H1 (cell line): ENCODE results near the gene SCNN1A. TPM values are rescaled to one million over a fixed set of nuclear protein-coding genes. Genes with fewer than 3 reads are reported as not detected.

Experiments
- CTCF ChIA-PET: fragments of 300-600 bp; sonication (Branson Sonifier 250); formaldehyde crosslinking; loops from one replicate; lab custom pipeline; 2021; ENCODE audit not compliant: partially characterized antibody; lab: Charles Lee
- POLR2A ChIA-PET: fragments of 300-600 bp; sonication (Branson Sonifier 250); formaldehyde crosslinking; loops from one replicate; lab custom pipeline; 2021; ENCODE audit warnings: inconsistent platforms; ENCODE audit not compliant: partially characterized antibody; lab: Charles Lee
- DNase-seq, 2 experiments: peaks; one replicate each; pipeline versions ENCODE4 v3.0.0 to v3.0.0-alpha.2; 2010 to 2022; ENCODE audit warnings: low spot score in 2 of 2, low read depth in 1 of 2, mixed read lengths in 1 of 2
- FAIRE-seq: peaks from 2 replicates; lab custom pipeline; 2011; peaks lifted over from hg19 to GRCh38; lab: Jason Lieb, UNC
- H2AFZ ChIP-seq: 2 replicates; pipeline ENCODE4 v1.8.1; 2012; ENCODE audit warnings: low read length, inconsistent platforms
- H2AK5ac ChIP-seq: 2 replicates; pipeline ENCODE4 v1.6.1; 2013; ENCODE audit warnings: low read depth, low read length
- H2BK120ac ChIP-seq: replicated peaks from 2 replicates; pipeline ENCODE3; 2013; ENCODE audit warnings: low read depth, low read length, inconsistent platforms
- H2BK12ac ChIP-seq: 2 replicates; pipeline ENCODE4 v1.6.1; 2013; ENCODE audit warnings: low read depth, low read length
- H2BK15ac ChIP-seq: 2 replicates; pipeline ENCODE4 v1.6.1; 2013; ENCODE audit warnings: low read length
- H2BK20ac ChIP-seq: 2 replicates; pipeline ENCODE4 v1.6.1; 2013; ENCODE audit warnings: low read length
- H2BK5ac ChIP-seq: 2 replicates; pipeline ENCODE4 v1.6.1; 2013; ENCODE audit warnings: low read depth, low read length
- H3K14ac ChIP-seq: 2 replicates; pipeline ENCODE4 v1.6.1; 2013; ENCODE audit warnings: inconsistent platforms; ENCODE audit not compliant: insufficient read length
- H3K18ac ChIP-seq: 2 replicates; pipeline ENCODE4 v1.6.1; 2013; ENCODE audit warnings: low read length; ENCODE audit errors: extremely low read depth
- H3K23ac ChIP-seq: 2 replicates; pipeline ENCODE4 v1.6.1; 2013; ENCODE audit warnings: inconsistent platforms; ENCODE audit not compliant: insufficient read length
- H3K23me2 ChIP-seq: 2 replicates; pipeline ENCODE4 v1.6.1; 2013; ENCODE audit warnings: low read depth, low read length
- H3K27ac ChIP-seq: 2 replicates; pipeline ENCODE4 v1.6.1; 2011; ENCODE audit warnings: low read depth, low read length, inconsistent platforms
- H3K27me3 ChIP-seq, 4 experiments: replicated peaks in 1 of 4; 1 replicate in 1 of 4; 2 replicates in 3 of 4; pipeline versions ENCODE4 v1.6.1 to v1.8.1; 2011 to 2013; ENCODE audit warnings: low read length in 3 of 4, mild to moderate bottlenecking in 3 of 4, inconsistent platforms in 2 of 4, mixed read lengths in 2 of 4, moderate library complexity in 1 of 4; ENCODE audit not compliant: control insufficient read depth in 3 of 4, insufficient read depth in 3 of 4; ENCODE audit errors: extremely low read depth in 1 of 4
- H3K36me3 ChIP-seq, 4 experiments: 2 replicates each; pipeline versions ENCODE4 v1.6.1 to v1.8.1; 2011 to 2013; ENCODE audit warnings: mild to moderate bottlenecking in 4 of 4, low read length in 3 of 4, moderate library complexity in 2 of 4, control low read depth in 1 of 4, inconsistent platforms in 1 of 4; ENCODE audit not compliant: insufficient read depth in 4 of 4, control insufficient read depth in 2 of 4
- H3K4ac ChIP-seq: replicated peaks from 2 replicates; pipeline ENCODE3; 2013; ENCODE audit warnings: low read length, low read depth, mixed read lengths, inconsistent platforms; ENCODE audit not compliant: insufficient read length
- H3K4me1 ChIP-seq, 4 experiments: replicated peaks in 1 of 4; 1 replicate in 1 of 4; 2 replicates in 3 of 4; pipeline versions ENCODE4 v1.6.1 to v1.8.1; 2011 to 2013; ENCODE audit warnings: low read length in 3 of 4, inconsistent platforms in 2 of 4, mixed read lengths in 1 of 4; ENCODE audit not compliant: insufficient read depth in 4 of 4, control insufficient read depth in 3 of 4
- H3K4me2 ChIP-seq, 2 experiments: 2 replicates each; pipeline versions ENCODE4 v1.6.1 to v1.8.1; 2011 to 2013; ENCODE audit warnings: low read depth in 2 of 2, low read length in 2 of 2, control low read depth in 1 of 2, inconsistent platforms in 1 of 2, mild to moderate bottlenecking in 1 of 2; ENCODE audit not compliant: insufficient read depth in 1 of 2
- H3K4me3 ChIP-seq, 4 experiments: fragments of 200-600, 300-600 bp in 1 of 4; sonication (generic), shearing (Covaris generic), sonication (Bioruptor Twin) in 1 of 4; 2 replicates each; pipeline versions ENCODE4 v1.5.1 to v1.8.1; 2011 to 2016; ENCODE audit warnings: low read length in 4 of 4, low read depth in 3 of 4, control low read depth in 2 of 4, inconsistent platforms in 2 of 4, mild to moderate bottlenecking in 2 of 4, mixed read lengths in 1 of 4, moderate library complexity in 1 of 4; ENCODE audit not compliant: insufficient read depth in 2 of 4; ENCODE audit errors: extremely low read depth in 1 of 4
- H3K56ac ChIP-seq: replicated peaks from 2 replicates; pipeline ENCODE3; 2013; ENCODE audit warnings: low read depth, mild to moderate bottlenecking, mixed read lengths, low read length, inconsistent platforms; ENCODE audit not compliant: insufficient read length
- H3K79me1 ChIP-seq: 2 replicates; pipeline ENCODE4 v1.6.1; 2013; ENCODE audit warnings: low read depth, low read length, control low read depth
- H3K79me2 ChIP-seq, 2 experiments: 2 replicates each; pipeline versions ENCODE4 v1.6.1 to v1.8.1; 2012 to 2013; ENCODE audit warnings: low read length in 2 of 2, mild to moderate bottlenecking in 2 of 2, inconsistent platforms in 1 of 2; ENCODE audit not compliant: insufficient read depth in 2 of 2, control insufficient read depth in 1 of 2
- H3K9ac ChIP-seq, 4 experiments: replicated peaks in 1 of 4; 1 replicate in 1 of 4; 2 replicates in 3 of 4; pipeline versions ENCODE4 v1.6.1 to v1.8.1; 2011 to 2013; ENCODE audit warnings: low read depth in 3 of 4, low read length in 3 of 4, control low read depth in 2 of 4, mild to moderate bottlenecking in 2 of 4, moderate library complexity in 2 of 4, inconsistent platforms in 1 of 4; ENCODE audit errors: extremely low read depth in 1 of 4
- H3K9me3 ChIP-seq, 2 experiments: 2 replicates each; pipeline versions ENCODE4 v1.6.1 to v1.8.1; 2012 to 2013; ENCODE audit warnings: mild to moderate bottlenecking in 2 of 2, moderate library complexity in 2 of 2, control low read depth in 1 of 2, inconsistent platforms in 1 of 2, low read depth in 1 of 2, low read length in 1 of 2, mixed read lengths in 1 of 2; ENCODE audit not compliant: insufficient read depth in 2 of 2
- H4K20me1 ChIP-seq, 2 experiments: replicated peaks in 1 of 2; 2 replicates each; pipeline versions ENCODE3 to v1.8.1; 2011 to 2013; ENCODE audit warnings: inconsistent platforms in 2 of 2, low read length in 2 of 2, mild to moderate bottlenecking in 1 of 2; ENCODE audit not compliant: insufficient read depth in 2 of 2, control insufficient read depth in 1 of 2
- H4K5ac ChIP-seq: 2 replicates; pipeline ENCODE4 v1.6.1; 2013; ENCODE audit warnings: low read length, low read depth, mixed read lengths, inconsistent platforms; ENCODE audit not compliant: insufficient read length
- H4K8ac ChIP-seq: 2 replicates; pipeline ENCODE4 v1.8.0; 2013; ENCODE audit warnings: mild to moderate bottlenecking, moderate library complexity, low read length, inconsistent platforms; ENCODE audit not compliant: insufficient read depth; ENCODE audit errors: extremely low read depth
- H4K91ac ChIP-seq: replicated peaks from 2 replicates; pipeline ENCODE3; 2013; ENCODE audit warnings: low read length, mixed read lengths, inconsistent platforms; ENCODE audit not compliant: insufficient read length
- WGBS, 2 experiments: shearing (Covaris generic) in 1 of 2; methylation state at CpG; one replicate each; pipeline versions ENCODE4 v1.1.6 to v1.1.7; 2013 to 2015; ENCODE audit warnings: low lambda C conversion rate in 2 of 2, mixed read lengths in 2 of 2, inconsistent platforms in 1 of 2, low coverage in 1 of 2, missing lambda C conversion rate in 1 of 2; ENCODE audit not compliant: insufficient replicate concordance in 2 of 2, insufficient coverage in 1 of 2, insufficient read length in 1 of 2; ENCODE audit errors: extremely low coverage in 1 of 2, missing lambda C conversion rate in 1 of 2; 5-methylcytosine and 5-hydroxymethylcytosine counted together
- polyA plus RNA-seq, 7 experiments: library from polyadenylated mRNA; depleted of rRNA in 3 of 7; stranded (reverse) in 5 of 7; unstranded in 2 of 7; fragments of >200 nt in 5 of 7; fragments of 200-250 nt in 2 of 7; gene quantifications; 1 replicate in 5 of 7; 2 replicates in 1 of 7; 4 replicates in 1 of 7; pipeline versions ENCODE4 v1.2.1 to v1.2.3, GENCODE V29; 2011 to 2013; ENCODE audit warnings: missing spikeins in 2 of 7, mixed read lengths in 2 of 7
- total RNA-seq: library from RNA; stranded (reverse); fragmentation: NEBNext Ultra II Directional; extraction: Animal tissue kit (Norgen Biotek cat#: 25700); gene quantifications from 2 replicates; pipeline ENCODE4 v1.2.1, GENCODE V29; 2021

Gene SCNN1A
- total and polyA plus RNA-seq, 2 of the 8 experiments (the other 6 are each of a cell fraction or from before 2014, with no cell fraction given): 85.5 to 156 TPM

DNA sequence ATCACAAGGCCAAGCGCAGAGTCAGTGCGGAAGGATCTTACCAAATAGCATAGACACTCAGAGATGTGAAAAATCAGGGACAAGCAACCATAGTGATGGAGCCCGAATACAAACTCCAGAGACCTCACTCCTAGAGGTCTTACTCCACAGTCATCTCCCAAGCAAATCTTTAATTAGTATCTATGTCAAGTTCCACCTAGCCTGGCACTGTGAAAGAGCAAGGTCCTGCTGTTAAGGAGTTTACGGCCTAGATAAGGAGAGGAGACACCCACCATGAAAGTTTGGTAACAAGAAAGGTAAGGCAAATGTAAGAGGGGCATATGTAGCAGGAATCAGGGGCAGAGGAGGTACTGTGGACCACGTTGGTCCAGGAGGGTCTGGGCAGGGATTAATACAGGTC, 72.3 kb downstream of the SCNN1A start:
- Histone ChIP-seq H3K4me3 (no peak overlapping the region), H4K5ac (no peak overlapping the region), H3K9me3 (no peaks in the 10 kb centered on the region), H3K9ac (no peak overlapping the region), H3K27ac (no peak overlapping the region), H2BK5ac (no peak overlapping the region), H4K91ac (no peak overlapping the region), H3K4ac (no peak overlapping the region), H3K23ac (no peak overlapping the region), H2AK5ac (no peak overlapping the region), H3K27me3 (no peaks in the 10 kb centered on the region; a peak in 1 of 7 replicates), H3K14ac (no peak overlapping the region), H3K79me1 (no peaks in the 10 kb centered on the region), H2BK120ac (no peak overlapping the region), H2BK12ac (no peak overlapping the region), H4K8ac (no peak overlapping the region), H2BK15ac (no peak overlapping the region), H4K20me1 (no peaks in the 10 kb centered on the region), H3K4me2 (no peak overlapping the region), H2AFZ (no peak overlapping the region), H3K56ac (no peak overlapping the region), H3K23me2 (no peaks in the 10 kb centered on the region), H3K18ac (no peak overlapping the region), H3K79me2 (no peaks in the 10 kb centered on the region), H3K4me1 (peaks cover 0 to 3% (median 0%) of the 10 kb centered on the region in 4 experiments; a peak in 1 of 7 replicates), H3K36me3 (no peaks in the 10 kb centered on the region), H2BK20ac (no peak overlapping the region)
- ChIA-PET CTCF (interaction anchor here (0.6 to 1.3 kb wide), 2 partner anchors 23 to 312 kb away, joined by 3 to 4 read pairs; no protein-coding TSS in a partner anchor), POLR2A (no interaction called here)
- DNase-seq (no peak), FAIRE-seq (no peak)
- 83% methylated on average over 5 of the region's 5 CpGs; no CpG with 5 or more reads in 1 of the 2 experiments for WGBS, 2 experiments
